ENCODE results near the gene S100A7A.

The S100A7A gene

GRCh38 chr1:153393926-153394325 is 22.4 kb upstream of the S100A7A start:
- Histone ChIP-seq H3K4me3 (ENCODE audit: low read length) (no peak overlapping the region), H3K27me3 (ENCODE audit: control insufficient read depth, low read length) (no peaks in the 10 kb centered on the region), H3F3A (ENCODE audit: control insufficient read depth, insufficient read depth) (no peaks in the 10 kb centered on the region), H4K20me1 (ENCODE audit: control insufficient read depth, insufficient read depth, low read depth, low read length) (no peaks in the 10 kb centered on the region), H3K4me1 (ENCODE audit: control insufficient read depth, low read length) (no peaks in the 10 kb centered on the region), H3K9me3 (ENCODE audit: control insufficient read depth, insufficient read depth, low read length) (no peaks in the 10 kb centered on the region), H3K79me2 (ENCODE audit: control insufficient read depth, low read length) (no peaks in the 10 kb centered on the region), H3K9me2 (replicated peaks; ENCODE audit: control insufficient read depth, low read length) (no peaks in the 10 kb centered on the region), H3K27ac (ENCODE audit: low read depth, low read length) (no peak overlapping the region), H3K36me3 (ENCODE audit: control insufficient read depth, low read length) (no peaks in the 10 kb centered on the region), H3K4me2 (ENCODE audit: low read length) (no peak overlapping the region)
- TF ChIP-seq, protein P1, sequence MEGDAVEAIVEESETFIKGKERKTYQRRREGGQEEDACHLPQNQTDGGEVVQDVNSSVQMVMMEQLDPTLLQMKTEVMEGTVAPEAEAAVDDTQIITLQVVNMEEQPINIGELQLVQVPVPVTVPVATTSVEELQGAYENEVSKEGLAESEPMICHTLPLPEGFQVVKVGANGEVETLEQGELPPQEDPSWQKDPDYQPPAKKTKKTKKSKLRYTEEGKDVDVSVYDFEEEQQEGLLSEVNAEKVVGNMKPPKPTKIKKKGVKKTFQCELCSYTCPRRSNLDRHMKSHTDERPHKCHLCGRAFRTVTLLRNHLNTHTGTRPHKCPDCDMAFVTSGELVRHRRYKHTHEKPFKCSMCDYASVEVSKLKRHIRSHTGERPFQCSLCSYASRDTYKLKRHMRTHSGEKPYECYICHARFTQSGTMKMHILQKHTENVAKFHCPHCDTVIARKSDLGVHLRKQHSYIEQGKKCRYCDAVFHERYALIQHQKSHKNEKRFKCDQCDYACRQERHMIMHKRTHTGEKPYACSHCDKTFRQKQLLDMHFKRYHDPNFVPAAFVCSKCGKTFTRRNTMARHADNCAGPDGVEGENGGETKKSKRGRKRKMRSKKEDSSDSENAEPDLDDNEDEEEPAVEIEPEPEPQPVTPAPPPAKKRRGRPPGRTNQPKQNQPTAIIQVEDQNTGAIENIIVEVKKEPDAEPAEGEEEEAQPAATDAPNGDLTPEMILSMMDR (IDR thresholded peaks at IDR 0.05; ENCODE audit: low read depth, low read length, poor library complexity, severe bottlenecking) = no peak
- TF ChIP-seq EZH2phosphoT487 (IDR thresholded peaks at IDR 0.05; ENCODE audit: borderline replicate concordance, low read length) = no peak

- no peak overlapping the region for H3K27ac ChIP-seq (ENCODE audit: low read depth, low read length)
- H4K20me1 ChIP-seq (ENCODE audit: control insufficient read depth, insufficient read depth, low read depth, low read length) = no peaks in the 10 kb centered on the region
- no peaks in the 10 kb centered on the region for H3K4me1 ChIP-seq (ENCODE audit: control insufficient read depth, low read length)
- H3F3A ChIP-seq (ENCODE audit: control insufficient read depth, insufficient read depth) = no peaks in the 10 kb centered on the region
- no peaks in the 10 kb centered on the region for H3K9me3 ChIP-seq (ENCODE audit: control insufficient read depth, insufficient read depth, low read length)
- H3K27me3 ChIP-seq (ENCODE audit: control insufficient read depth, low read length) = no peaks in the 10 kb centered on the region
- no peaks in the 10 kb centered on the region for H3K79me2 ChIP-seq (ENCODE audit: control insufficient read depth, low read length)
- no peaks in the 10 kb centered on the region for H3K36me3 ChIP-seq (ENCODE audit: control insufficient read depth, low read length)
- TF ChIP-seq, protein P1 (IDR thresholded peaks at IDR 0.05; ENCODE audit: low read depth, low read length, poor library complexity, severe bottlenecking) = no peak
- TF ChIP-seq EZH2phosphoT487 (IDR thresholded peaks at IDR 0.05; ENCODE audit: borderline replicate concordance, low read length) = no peak
- H3K9me2 ChIP-seq (replicated peaks; ENCODE audit: control insufficient read depth, low read length) = no peaks in the 10 kb centered on the region
- H3K4me3 ChIP-seq (ENCODE audit: low read length) = no peak overlapping the region
- no peak overlapping the region for H3K4me2 ChIP-seq (ENCODE audit: low read length)
These were observed 21.9 kb upstream of the S100A7A start for GRCh38 chr1:153394391-153394790.

GRCh38 chr1:153395136-153395685 is 21.1 kb upstream of the S100A7A start:
- Histone ChIP-seq H3K79me2 (ENCODE audit: control insufficient read depth, low read length) (no peaks in the 10 kb centered on the region), H3K4me2 (ENCODE audit: low read length) (no peak overlapping the region), H3K9me2 (replicated peaks; ENCODE audit: control insufficient read depth, low read length) (no peaks in the 10 kb centered on the region)

More at GRCh38 chr1:153395136-153395685, 21.1 kb upstream of the S100A7A start:
- Histone ChIP-seq H3K36me3 (ENCODE audit: control insufficient read depth, low read length) (no peaks in the 10 kb centered on the region), H3K4me1 (ENCODE audit: control insufficient read depth, low read length) (no peaks in the 10 kb centered on the region), H3F3A (ENCODE audit: control insufficient read depth, insufficient read depth) (no peaks in the 10 kb centered on the region), H3K27me3 (ENCODE audit: control insufficient read depth, low read length) (no peaks in the 10 kb centered on the region), H3K9me3 (ENCODE audit: control insufficient read depth, insufficient read depth, low read length) (no peaks in the 10 kb centered on the region), H3K4me3 (ENCODE audit: low read length) (no peak overlapping the region), H4K20me1 (ENCODE audit: control insufficient read depth, insufficient read depth, low read depth, low read length) (no peaks in the 10 kb centered on the region), H3K27ac (ENCODE audit: low read depth, low read length) (no peak overlapping the region)
- TF ChIP-seq, protein P1 (IDR thresholded peaks at IDR 0.05; ENCODE audit: low read depth, low read length, poor library complexity, severe bottlenecking) = no peak
- no peak for TF ChIP-seq EZH2phosphoT487 (IDR thresholded peaks at IDR 0.05; ENCODE audit: borderline replicate concordance, low read length)
